HG02759 (cell line): ENCODE data around the gene CCND1.

Experiments used
- ATAC-seq: cut with Tn5 transposase; IDR thresholded peaks from one replicate; pipeline ENCODE4 v1.9.1; 2021; ENCODE audit warnings: mild to moderate bottlenecking, moderate library complexity; ENCODE audit not compliant: unreplicated experiment

Gene CCND1

DNA sequence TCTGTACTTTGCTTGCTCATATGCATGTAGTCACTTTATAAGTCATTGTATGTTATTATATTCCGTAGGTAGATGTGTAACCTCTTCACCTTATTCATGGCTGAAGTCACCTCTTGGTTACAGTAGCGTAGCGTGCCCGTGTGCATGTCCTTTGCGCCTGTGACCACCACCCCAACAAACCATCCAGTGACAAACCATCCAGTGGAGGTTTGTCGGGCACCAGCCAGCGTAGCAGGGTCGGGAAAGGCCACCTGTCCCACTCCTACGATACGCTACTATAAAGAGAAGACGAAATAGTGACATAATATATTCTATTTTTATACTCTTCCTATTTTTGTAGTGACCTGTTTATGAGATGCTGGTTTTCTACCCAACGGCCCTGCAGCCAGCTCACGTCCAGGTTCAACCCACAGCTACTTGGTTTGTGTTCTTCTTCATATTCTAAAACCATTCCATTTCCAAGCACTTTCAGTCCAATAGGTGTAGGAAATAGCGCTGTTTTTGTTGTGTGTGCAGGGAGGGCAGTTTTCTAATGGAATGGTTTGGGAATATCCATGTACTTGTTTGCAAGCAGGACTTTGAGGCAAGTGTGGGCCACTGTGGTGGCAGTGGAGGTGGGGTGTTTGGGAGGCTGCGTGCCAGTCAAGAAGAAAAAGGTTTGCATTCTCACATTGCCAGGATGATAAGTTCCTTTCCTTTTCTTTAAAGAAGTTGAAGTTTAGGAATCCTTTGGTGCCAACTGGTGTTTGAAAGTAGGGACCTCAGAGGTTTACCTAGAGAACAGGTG is 11.1 kb downstream of the CCND1 start:
- ATAC-seq, result no peak

DNA sequence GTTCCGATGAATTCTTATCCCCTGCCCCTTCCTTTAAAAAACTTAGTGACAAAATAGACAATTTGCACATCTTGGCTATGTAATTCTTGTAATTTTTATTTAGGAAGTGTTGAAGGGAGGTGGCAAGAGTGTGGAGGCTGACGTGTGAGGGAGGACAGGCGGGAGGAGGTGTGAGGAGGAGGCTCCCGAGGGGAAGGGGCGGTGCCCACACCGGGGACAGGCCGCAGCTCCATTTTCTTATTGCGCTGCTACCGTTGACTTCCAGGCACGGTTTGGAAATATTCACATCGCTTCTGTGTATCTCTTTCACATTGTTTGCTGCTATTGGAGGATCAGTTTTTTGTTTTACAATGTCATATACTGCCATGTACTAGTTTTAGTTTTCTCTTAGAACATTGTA is 12.0 kb downstream of the CCND1 start:
- no peak for ATAC-seq

DNA sequence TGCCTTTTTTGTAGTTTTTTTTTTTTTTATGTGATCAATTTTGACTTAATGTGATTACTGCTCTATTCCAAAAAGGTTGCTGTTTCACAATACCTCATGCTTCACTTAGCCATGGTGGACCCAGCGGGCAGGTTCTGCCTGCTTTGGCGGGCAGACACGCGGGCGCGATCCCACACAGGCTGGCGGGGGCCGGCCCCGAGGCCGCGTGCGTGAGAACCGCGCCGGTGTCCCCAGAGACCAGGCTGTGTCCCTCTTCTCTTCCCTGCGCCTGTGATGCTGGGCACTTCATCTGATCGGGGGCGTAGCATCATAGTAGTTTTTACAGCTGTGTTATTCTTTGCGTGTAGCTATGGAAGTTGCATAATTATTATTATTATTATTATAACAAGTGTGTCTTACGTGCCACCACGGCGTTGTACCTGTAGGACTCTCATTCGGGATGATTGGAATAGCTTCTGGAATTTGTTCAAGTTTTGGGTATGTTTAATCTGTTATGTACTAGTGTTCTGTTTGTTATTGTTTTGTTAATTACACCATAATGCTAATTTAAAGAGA is 12.5 kb downstream of the CCND1 start:
- no peak for ATAC-seq

DNA sequence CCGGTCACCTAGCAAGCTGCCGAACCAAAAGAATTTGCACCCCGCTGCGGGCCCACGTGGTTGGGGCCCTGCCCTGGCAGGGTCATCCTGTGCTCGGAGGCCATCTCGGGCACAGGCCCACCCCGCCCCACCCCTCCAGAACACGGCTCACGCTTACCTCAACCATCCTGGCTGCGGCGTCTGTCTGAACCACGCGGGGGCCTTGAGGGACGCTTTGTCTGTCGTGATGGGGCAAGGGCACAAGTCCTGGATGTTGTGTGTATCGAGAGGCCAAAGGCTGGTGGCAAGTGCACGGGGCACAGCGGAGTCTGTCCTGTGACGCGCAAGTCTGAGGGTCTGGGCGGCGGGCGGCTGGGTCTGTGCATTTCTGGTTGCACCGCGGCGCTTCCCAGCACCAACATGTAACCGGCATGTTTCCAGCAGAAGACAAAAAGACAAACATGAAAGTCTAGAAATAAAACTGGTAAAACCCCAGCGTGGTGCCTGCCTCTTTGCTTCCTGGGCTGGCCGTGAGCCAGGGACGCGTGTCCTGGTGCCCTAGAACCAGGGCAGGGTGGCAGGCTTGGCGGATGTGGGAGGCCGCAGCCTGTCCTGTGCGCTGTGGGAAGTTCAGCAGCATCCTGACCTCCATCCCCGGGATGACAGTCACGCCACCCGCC is 13.2 kb downstream of the CCND1 start:
- ATAC-seq, result no peak

GRCh38 chr11:69654660-69655478 is 13.9 kb downstream of the CCND1 start:
- ATAC-seq, result no peak

- no peak for ATAC-seq
Measured at GRCh38 chr11:69655479-69656428, 14.8 kb downstream of the CCND1 start.

GRCh38 chr11:69656536-69657455 is 15.8 kb downstream of the CCND1 start:
- no peak for ATAC-seq

- ATAC-seq, result no peak
Measured at GRCh38 chr11:69657456-69657910, 16.5 kb downstream of the CCND1 start.

- ATAC-seq, result no peak
Measured at GRCh38 chr11:69657911-69658625, 17.1 kb downstream of the CCND1 start.

GRCh38 chr11:69658626-69659450 is 17.9 kb downstream of the CCND1 start:
- no peak for ATAC-seq

GRCh38 chr11:69659591-69659990 is 18.6 kb downstream of the CCND1 start:
- no peak for ATAC-seq

DNA sequence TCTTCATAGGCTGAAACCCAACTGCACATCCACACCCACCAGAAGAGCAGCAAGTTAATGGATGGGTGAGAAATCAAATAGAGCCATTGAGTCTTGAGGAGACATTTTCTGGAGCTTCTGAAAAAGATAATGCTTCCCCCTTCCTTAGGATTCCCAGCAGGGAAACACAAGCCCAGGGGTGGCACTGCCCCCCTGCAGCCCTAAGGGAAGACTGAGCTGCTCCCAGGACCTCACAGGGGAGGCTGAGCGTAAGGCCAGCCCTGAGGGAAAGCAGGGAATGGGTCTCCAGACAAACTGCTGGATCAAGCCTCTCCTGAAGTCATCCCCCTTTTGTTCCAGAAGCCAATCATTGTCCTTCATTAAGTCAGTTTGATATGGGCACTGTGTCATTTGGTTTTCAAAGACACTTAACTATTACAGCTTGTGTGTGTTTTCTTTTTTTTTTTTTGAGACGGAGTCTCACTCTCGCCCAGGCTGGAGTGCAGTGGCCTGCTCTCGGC is 19.1 kb downstream of the CCND1 start:
- ATAC-seq, result no peak

GRCh38 chr11:69661413-69661715 is 20.4 kb downstream of the CCND1 start:
- no peak for ATAC-seq

- ATAC-seq, result no peak
Measured at GRCh38 chr11:69662021-69662698, 21.2 kb downstream of the CCND1 start.

- no peak for ATAC-seq
Measured at GRCh38 chr11:69662806-69663205, 21.9 kb downstream of the CCND1 start.

DNA sequence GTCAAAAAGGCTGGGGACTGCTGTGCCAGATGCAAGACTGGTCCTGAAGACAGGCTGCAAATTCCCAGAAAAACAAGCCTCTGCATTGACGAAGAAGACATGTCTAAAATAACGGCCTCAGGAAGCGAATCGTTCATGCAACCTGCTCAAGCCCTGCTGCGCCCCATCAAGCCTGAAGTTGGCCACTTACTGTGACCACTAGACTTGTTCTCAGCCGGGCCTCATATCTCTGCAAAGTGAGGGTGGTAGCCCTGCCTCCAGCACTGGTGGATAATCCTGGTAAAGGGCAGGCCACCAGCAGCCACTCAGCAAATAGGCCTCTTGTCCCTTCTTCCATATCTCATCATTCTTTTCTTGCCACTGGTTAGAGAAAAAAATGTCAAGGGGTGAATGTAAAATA is 22.4 kb downstream of the CCND1 start:
- ATAC-seq, result no peak
